ENCODE data around the gene METTL25B. TPM values are rescaled to one million over a fixed set of nuclear protein-coding genes. Genes with fewer than 3 reads are reported as not detected.

Gene METTL25B
- total and polyA plus RNA-seq, 2 donors (not counting 3 experiments of a cell fraction or from before 2014, with no cell fraction given), result 12.8 to 15.0 TPM

GRCh38 chr1:156691665-156692440 lies 36.4 kb upstream of the METTL25B start:
- no TSS peak for BruUV-seq (replicated peaks)
- POLR2A ChIA-PET, result no interaction called here

GRCh38 chr1:156692441-156692924 lies 35.8 kb upstream of the METTL25B start:
- Histone ChIP-seq H4K20me1 (replicated peaks; ENCODE audit: control insufficient read depth, extremely low read depth, insufficient read depth, low read length) (no peaks in the 10 kb centered on the region), H3K4me1 (ENCODE audit: control insufficient read depth, extremely low read depth, insufficient read depth, low read length) (no peaks in the 10 kb centered on the region), H2AFZ (ENCODE audit: low read depth, low read length) (no peak overlapping the region), H3K27me3 (ENCODE audit: control insufficient read depth in 2 of 2, insufficient read depth in 2 of 2, low read length in 2 of 2) (peaks cover 12 to 20% of the 10 kb centered on the region in 2 experiments), H3K4me2 (ENCODE audit: insufficient read depth, low read length) (no peak overlapping the region), H3K9me3 (replicated peaks; ENCODE audit: control insufficient read depth, insufficient read depth, low read length) (no peaks in the 10 kb centered on the region), H3K9me1 (replicated peaks; ENCODE audit: control insufficient read depth, extremely low read depth, insufficient read depth, low read length) (no peaks in the 10 kb centered on the region), H3K27ac (ENCODE audit: insufficient read depth, low read depth, low read length) (no peak overlapping the region), H3K79me2 (ENCODE audit: control insufficient read depth, insufficient read depth, low read length) (no peaks in the 10 kb centered on the region), H3K9ac (replicated peaks; ENCODE audit: extremely low read depth, insufficient read depth, low read length) (no peak overlapping the region), H3K4me3 (replicated peaks in 1 of 3; ENCODE audit: insufficient read depth in 1 of 3, low read depth in 1 of 3, low read length in 3 of 3) (no peak overlapping the region), H3K36me3 (ENCODE audit: control insufficient read depth in 2 of 2, extremely low read depth in 1 of 2, insufficient read depth in 2 of 2, low read length in 2 of 2) (no peaks in the 10 kb centered on the region)
- no peak for FAIRE-seq
- dilution Hi-C loops (cut with MboI; ENCODE audit: extremely low pct_ligation_motif_present, low sequenced_read_pairs) (no loop called here), intact Hi-C loops (cut with micrococcal nuclease) (no loop called here)
- TF ChIP-seq POLR2AphosphoS5 (IDR thresholded peaks at IDR 0.05; ENCODE audit: insufficient read depth, low read depth, low read length) (no peak), EZH2 (IDR thresholded peaks at IDR 0.05; ENCODE audit: borderline replicate concordance, low read depth, low read length, severe bottlenecking) (peak; percentile 24)
- ChIA-PET CTCF (interaction anchor here (0.6 to 16.7 kb wide), 8 partner anchors 13 to 168 kb away, joined by 3 to 546 read pairs (median 106); partner anchors contain the start of genes CRABP2, INSRR, ISG20L2 and METTL25B), POLR2A (no interaction called here)
- no peak for DNase-seq (ENCODE audit: low read depth, low spot score)
- BruUV-seq (replicated peaks), result no TSS peak

More at GRCh38 chr1:156691665-156692440, 36.4 kb upstream of the METTL25B start:
- Histone ChIP-seq H3K4me2 (ENCODE audit: insufficient read depth, low read length) (no peak overlapping the region), H3K36me3 (ENCODE audit: control insufficient read depth in 2 of 2, extremely low read depth in 1 of 2, insufficient read depth in 2 of 2, low read length in 2 of 2) (no peaks in the 10 kb centered on the region), H3K79me2 (ENCODE audit: control insufficient read depth, insufficient read depth, low read length) (no peaks in the 10 kb centered on the region), H3K27me3 (ENCODE audit: control insufficient read depth in 2 of 2, insufficient read depth in 2 of 2, low read length in 2 of 2) (peaks cover 12 to 20% of the 10 kb centered on the region in 2 experiments), H3K9me1 (replicated peaks; ENCODE audit: control insufficient read depth, extremely low read depth, insufficient read depth, low read length) (no peaks in the 10 kb centered on the region), H3K9ac (replicated peaks; ENCODE audit: extremely low read depth, insufficient read depth, low read length) (no peak overlapping the region), H3K4me3 (replicated peaks in 1 of 3; ENCODE audit: insufficient read depth in 1 of 3, low read depth in 1 of 3, low read length in 3 of 3) (no peak overlapping the region), H2AFZ (ENCODE audit: low read depth, low read length) (no peak overlapping the region), H3K9me3 (replicated peaks; ENCODE audit: control insufficient read depth, insufficient read depth, low read length) (no peaks in the 10 kb centered on the region), H3K27ac (ENCODE audit: insufficient read depth, low read depth, low read length) (no peak overlapping the region), H4K20me1 (replicated peaks; ENCODE audit: control insufficient read depth, extremely low read depth, insufficient read depth, low read length) (no peaks in the 10 kb centered on the region), H3K4me1 (ENCODE audit: control insufficient read depth, extremely low read depth, insufficient read depth, low read length) (no peaks in the 10 kb centered on the region)
- intact Hi-C loops (cut with micrococcal nuclease), result no loop called here
- no peak for TF ChIP-seq MYC (IDR thresholded peaks at IDR 0.05; ENCODE audit: low read depth, low read length)
- peak; percentile 57 for TF ChIP-seq EZH2 (IDR thresholded peaks at IDR 0.05; ENCODE audit: borderline replicate concordance, low read depth, low read length, severe bottlenecking)
- CTCF ChIA-PET, result interaction anchor here (0.6 to 16.7 kb wide), 10 partner anchors 13 to 198 kb away, joined by 3 to 546 read pairs (median 105); partner anchors contain the start of genes CRABP2, INSRR, ISG20L2 and METTL25B
- dilution Hi-C loops (cut with MboI; ENCODE audit: extremely low pct_ligation_motif_present, low sequenced_read_pairs), result no loop called here
- DNase-seq (ENCODE audit: low read depth, low spot score) (no peak), FAIRE-seq (no peak)

Data from endothelial cell of umbilical vein (primary cell).